ENCODE measurements around the gene USP34.

DNA sequence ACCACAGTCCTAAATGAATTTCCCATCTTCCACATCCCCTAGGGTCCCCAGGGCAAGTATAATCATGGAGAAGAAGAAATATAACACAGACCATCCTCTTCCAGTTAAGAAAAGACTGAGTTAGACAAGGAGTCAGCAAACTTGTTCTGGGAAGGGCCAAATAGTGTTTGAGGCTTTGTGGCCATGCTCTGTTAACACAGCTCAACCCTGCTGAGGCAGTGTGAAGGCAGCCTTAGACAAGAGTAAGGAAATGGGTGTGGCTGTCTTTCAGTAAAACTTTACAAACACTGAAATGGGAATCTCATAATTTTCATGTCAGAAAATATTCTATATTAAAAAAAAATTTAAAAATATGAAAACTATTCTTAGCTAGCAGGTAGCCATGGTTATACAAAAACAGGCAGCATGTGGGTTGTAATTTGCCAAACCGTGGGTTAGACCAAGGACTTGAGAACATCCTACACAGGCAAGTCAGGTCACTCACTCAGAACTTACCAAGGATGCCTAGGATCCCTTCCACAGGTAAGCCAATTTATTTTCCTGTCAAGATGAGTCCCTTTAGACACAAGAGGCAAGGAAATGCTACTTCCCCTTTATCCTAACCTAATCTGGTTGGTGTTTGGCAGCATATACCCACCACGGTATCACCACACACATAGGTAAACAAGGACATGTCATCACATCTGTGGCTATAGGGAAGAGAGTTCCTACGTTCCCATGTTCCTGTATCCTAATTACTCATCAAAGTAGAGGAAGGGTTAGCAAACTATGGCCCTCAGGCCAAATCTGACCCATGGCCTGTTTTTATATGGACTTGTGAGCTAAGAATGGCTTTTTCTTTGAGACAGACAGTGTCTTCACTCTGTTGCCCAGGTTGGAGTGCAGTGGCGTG is 277.0 kb downstream of the USP34 start:
- TF ChIP-seq POLR2A (IDR thresholded peaks at IDR 0.05; ENCODE audit: low read length), result no peak
- no peak for TF ChIP-seq GATA1 (IDR thresholded peaks at IDR 0.05; ENCODE audit: low read depth, low read length)

All from erythroblast (primary cell).